Stomach (tissue), 9 donors: ENCODE measurements around the gene WDR62. TPM values are rescaled to one million over a fixed set of nuclear protein-coding genes. Genes with fewer than 3 reads are reported as not detected.

Experiments
- DNase-seq, 2 donors: peaks; one replicate each; pipeline versions ENCODE4 v3.0.0 to v3.0.0-alpha.2; 2013 to 2019
- H3K27ac ChIP-seq, 5 donors: fragments of 200-600 bp in 4 of 5; sonication (generic) in 4 of 5; one replicate each; pipeline ENCODE4 v1.5.1; 2013 to 2019; ENCODE audit warnings: mild to moderate bottlenecking in 1 of 5, moderate library complexity in 1 of 5
- H3K27me3 ChIP-seq, 3 donors: fragments of 200-600 bp; sonication (generic); one replicate each; pipeline ENCODE4 v1.5.1; 2017 to 2019; ENCODE audit warnings: mixed run types in 1 of 3
- H3K36me3 ChIP-seq, 4 donors: fragments of 200-600 bp; sonication (generic); 1 replicate in 3 of 4; 2 replicates in 1 of 4; pipeline ENCODE4 v1.5.1; 2016 to 2019
- H3K4me1 ChIP-seq, 4 donors: fragments of 200-600 bp; sonication (generic); one replicate each; pipeline ENCODE4 v1.5.1; 2016 to 2019
- H3K4me3 ChIP-seq, 4 donors: fragments of 200-600 bp; sonication (generic) in 3 of 4; one replicate each; pipeline ENCODE4 v1.5.1; 2016 to 2019; ENCODE audit warnings: mild to moderate bottlenecking in 1 of 4
- H3K9me3 ChIP-seq, 4 donors: fragments of 200-600 bp; sonication (generic); one replicate each; pipeline ENCODE4 v1.5.1; 2016 to 2019
- CTCF ChIP-seq, 7 experiments: fragments of 450-650 bp in 4 of 7; fragments of 200-600 bp in 3 of 7; sonication (generic) in 3 of 7; IDR thresholded peaks; one replicate each; pipeline ENCODE4 v1.5.1; 2016 to 2019; ENCODE audit warnings: antibody characterized with exemption in 7 of 7, control low read depth in 2 of 7, mild to moderate bottlenecking in 1 of 7
- EP300 ChIP-seq: sonication (generic); formaldehyde crosslinking; IDR thresholded peaks from one replicate; pipeline ENCODE4 v1.6.1; 2017; ENCODE audit warnings: antibody characterized with exemption
- POLR2A ChIP-seq, 4 donors: fragments of 450-650 bp; IDR thresholded peaks; one replicate each; pipeline ENCODE4 v1.6.1; 2016; ENCODE audit warnings: antibody characterized with exemption in 4 of 4, control low read depth in 2 of 4, mild to moderate bottlenecking in 1 of 4, moderate library complexity in 1 of 4
- POLR2AphosphoS5 ChIP-seq, 3 donors: sonication (generic); formaldehyde crosslinking; IDR thresholded peaks; one replicate each; pipeline ENCODE4 v1.6.1; 2016; ENCODE audit warnings: antibody characterized with exemption in 3 of 3
- WGBS, 5 donors: extraction: QIAGEN DNeasy Blood & Tissue Kit in 3 of 5; methylation state at CpG; one replicate each; pipeline versions ENCODE4 v1.1.5 to v1.1.7; 2013 to 2018; 5-methylcytosine and 5-hydroxymethylcytosine counted together
- intact Hi-C: fragments of 100-400 bp; cut with DNase I; formaldehyde crosslinking; loops from one replicate; pipeline ENCODE4 v1.15.1; 2023; ENCODE audit warnings: low total_unique reads
- polyA plus RNA-seq, 3 donors: library from polyadenylated mRNA; stranded (reverse); fragments of 200-250 nt; gene quantifications; one replicate each; pipeline ENCODE4 v1.2.3, GENCODE V29; 2013
- total RNA-seq, 5 donors: library from RNA; depleted of rRNA; stranded (reverse); fragments of >200 nt; gene quantifications; one replicate each; pipeline versions ENCODE4 v1.1.0 to v1.2.3, GENCODE V29; 2014 to 2016
- donor health status: healthy with polysubstance abuse.
- donor health status: Bipolar disorder and iron deficiency.
- donor health status: healthy.

Gene WDR62
- total and polyA plus RNA-seq, 8 donors: 0.29 to 15.2 (median 1.8) TPM

- no peak overlapping the region for H3K4me3 ChIP-seq
- no peak for TF ChIP-seq CTCF (IDR thresholded peaks at IDR 0.05)
- TF ChIP-seq POLR2A (IDR thresholded peaks at IDR 0.05): no peak
- no peak for TF ChIP-seq EP300
- no peak for TF ChIP-seq POLR2AphosphoS5 (IDR thresholded peaks at IDR 0.05)
- no peak overlapping the region for H3K27ac ChIP-seq
- intact Hi-C loops: no loop called here
- no peak for DNase-seq
- no peaks in the 10 kb centered on the region for H3K9me3 ChIP-seq
- no peaks in the 10 kb centered on the region for H3K27me3 ChIP-seq
- WGBS, 5 donors: 88 to 93% (median 92%) methylated on average over 21 to 22 of the region's 22 CpGs
- H3K36me3 ChIP-seq: peaks cover 11 to 84% (median 60%) of the 10 kb centered on the region in 4 donors
- peaks cover 4 to 8% (median 6%) of the 10 kb centered on the region in 4 donors for H3K4me1 ChIP-seq
Measured at GRCh38 chr19:36019061-36019670, 35.5 kb upstream of the WDR62 start.

- intact Hi-C loops: no loop called here
- no peaks in the 10 kb centered on the region for H3K27me3 ChIP-seq
- no peak overlapping the region for H3K27ac ChIP-seq
- peaks cover 11 to 97% (median 72%) of the 10 kb centered on the region in 4 donors for H3K36me3 ChIP-seq
- H3K4me3 ChIP-seq: no peak overlapping the region
- no peak for TF ChIP-seq POLR2A (IDR thresholded peaks at IDR 0.05)
- TF ChIP-seq CTCF (IDR thresholded peaks at IDR 0.05): no peak
- TF ChIP-seq POLR2AphosphoS5 (IDR thresholded peaks at IDR 0.05): no peak
- TF ChIP-seq EP300: no peak
- no peaks in the 10 kb centered on the region for H3K4me1 ChIP-seq
- WGBS, 5 donors: 86 to 94% (median 90%) methylated on average over 5 of the region's 5 CpGs
- DNase-seq: no peak
- no peaks in the 10 kb centered on the region for H3K9me3 ChIP-seq
Measured at GRCh38 chr19:36023432-36023831, 31.3 kb upstream of the WDR62 start.

- TF ChIP-seq POLR2AphosphoS5 (IDR thresholded peaks at IDR 0.05) (no peak), CTCF (IDR thresholded peaks at IDR 0.05) (no peak), POLR2A (IDR thresholded peaks at IDR 0.05) (no peak), EP300 (no peak)
- 54 to 82% (median 65%) methylated on average over 1 of the region's 1 CpG for WGBS, 5 donors
- Histone ChIP-seq H3K36me3 (peaks cover 4 to 80% (median 63%) of the 10 kb centered on the region in 4 donors), H3K27ac (no peak overlapping the region), H3K27me3 (no peaks in the 10 kb centered on the region), H3K4me1 (no peaks in the 10 kb centered on the region), H3K9me3 (no peaks in the 10 kb centered on the region), H3K4me3 (no peak overlapping the region)
- intact Hi-C loops: no loop called here
- no peak for DNase-seq
Measured at GRCh38 chr19:36025541-36025940, 29.2 kb upstream of the WDR62 start.

GRCh38 chr19:36026091-36026876, 28.4 kb upstream of the WDR62 start:
- H3K9me3 ChIP-seq: no peaks in the 10 kb centered on the region
- H3K27me3 ChIP-seq: no peaks in the 10 kb centered on the region
- peaks cover 0 to 3% (median 1%) of the 10 kb centered on the region in 4 donors for H3K4me1 ChIP-seq
- 93 to 95% (median 94%) methylated on average over 40 to 49 of the region's 49 CpGs for WGBS, 5 donors
- H3K27ac ChIP-seq: no peak overlapping the region
- no peak for TF ChIP-seq POLR2AphosphoS5 (IDR thresholded peaks at IDR 0.05)
- TF ChIP-seq POLR2A (IDR thresholded peaks at IDR 0.05): no peak
- no peak for TF ChIP-seq EP300
- TF ChIP-seq CTCF (IDR thresholded peaks at IDR 0.05): no peak
- peaks cover 4 to 73% (median 58%) of the 10 kb centered on the region in 4 donors for H3K36me3 ChIP-seq
- H3K4me3 ChIP-seq: no peak overlapping the region
- DNase-seq: no peak
- intact Hi-C loops: no loop called here
